GM19240 (cell line): Measurements from ENCODE around the gene RAB42.
"Not testable (repeated sequence)": the region's sequence is repeated elsewhere in the genome, so short reads cannot be mapped to it uniquely, and the experiment has no call there.

Experiments
- DNase-seq: peaks from one replicate; pipeline ENCODE4 v3.0.0; 2011; ENCODE audit warnings: low spot score; ENCODE audit not compliant: insufficient read length

RAB42 gene

DNA sequence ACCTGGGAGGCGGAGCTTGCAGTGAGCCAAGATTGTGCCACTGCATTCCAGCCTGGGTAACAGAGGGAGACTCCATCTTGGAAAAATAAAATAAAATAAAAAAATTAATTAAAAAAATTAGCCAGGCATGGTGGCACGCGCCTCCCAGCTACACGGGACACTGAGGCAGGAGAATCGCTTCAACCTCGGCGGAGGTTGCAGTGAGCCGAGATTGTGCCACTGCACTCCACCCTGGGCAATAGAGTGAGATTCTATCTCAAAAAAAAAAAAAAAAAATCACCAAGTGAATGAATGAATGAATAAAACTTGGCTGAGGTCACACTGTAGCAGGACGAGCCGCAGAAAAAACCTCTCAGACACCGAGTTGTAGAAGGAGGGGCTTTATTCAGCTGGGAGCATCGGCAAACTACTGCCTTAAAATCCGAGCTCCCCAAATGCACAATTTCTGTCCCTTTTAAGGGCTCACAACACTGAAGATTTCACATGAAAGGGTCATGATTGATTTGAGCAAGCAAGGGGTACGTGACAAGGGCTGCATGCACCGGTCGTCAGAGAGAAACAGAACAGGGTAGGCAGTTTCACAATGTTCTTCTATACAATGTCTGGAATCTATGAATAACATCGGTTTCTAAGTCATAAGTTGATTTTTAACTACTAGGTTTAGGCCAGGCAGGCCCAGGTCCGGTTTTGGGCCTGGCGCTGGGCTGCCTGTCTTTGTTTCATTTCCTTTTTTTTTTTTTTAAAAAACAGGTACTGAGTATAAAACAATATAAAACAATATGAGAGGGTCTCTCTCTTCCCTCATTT, 5.3 kb upstream of the RAB42 start:
- DNase-seq = not testable (repeated sequence)

GRCh38 chr1:28592321-28593071, 431 bp downstream of the RAB42 start:
- DNase-seq = no peak

- DNase-seq = not testable (repeated sequence)
Observed at GRCh38 chr1:28593988-28594356, 1.9 kb downstream of the RAB42 start.

- not testable (repeated sequence) for DNase-seq
Observed at GRCh38 chr1:28594686-28595411, 2.8 kb downstream of the RAB42 start.

DNA sequence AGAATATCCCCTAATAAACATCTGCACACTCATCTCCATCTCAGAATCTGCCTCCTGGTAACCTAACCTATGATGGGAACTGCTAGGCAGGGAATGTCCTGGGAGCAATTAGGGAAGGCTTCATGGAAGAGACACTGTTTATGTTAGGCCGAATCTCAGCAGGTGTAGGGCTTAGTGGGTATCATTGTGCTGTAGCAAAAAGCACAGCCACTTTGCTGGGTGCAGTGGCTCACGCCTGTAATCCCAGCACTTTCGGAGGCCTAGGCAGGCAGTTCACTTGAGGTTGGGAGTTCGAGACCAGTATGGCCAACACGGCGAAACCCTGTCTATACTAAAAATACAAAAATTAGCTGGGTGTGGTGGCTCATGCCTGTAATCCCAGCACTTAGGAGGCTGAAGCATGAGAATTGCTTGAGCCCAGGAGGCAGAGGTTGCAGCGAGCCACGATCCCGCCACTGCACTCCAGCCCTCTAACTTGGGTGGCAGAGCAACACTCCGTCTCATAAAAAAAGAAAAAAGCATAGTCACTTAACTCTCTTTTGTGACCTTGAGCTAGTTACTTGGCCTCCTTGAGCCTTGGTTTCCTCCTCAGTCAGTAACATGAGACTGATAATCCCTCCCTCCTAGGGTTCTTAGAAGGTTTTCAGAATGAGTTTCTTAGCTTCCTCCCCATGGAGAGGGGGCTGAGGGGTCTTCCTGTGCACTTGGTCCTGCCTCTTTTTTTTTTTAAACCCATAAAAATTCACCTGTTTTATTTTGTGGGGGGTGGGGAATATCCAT, 3.5 kb downstream of the RAB42 start:
- no peak for DNase-seq

DNA sequence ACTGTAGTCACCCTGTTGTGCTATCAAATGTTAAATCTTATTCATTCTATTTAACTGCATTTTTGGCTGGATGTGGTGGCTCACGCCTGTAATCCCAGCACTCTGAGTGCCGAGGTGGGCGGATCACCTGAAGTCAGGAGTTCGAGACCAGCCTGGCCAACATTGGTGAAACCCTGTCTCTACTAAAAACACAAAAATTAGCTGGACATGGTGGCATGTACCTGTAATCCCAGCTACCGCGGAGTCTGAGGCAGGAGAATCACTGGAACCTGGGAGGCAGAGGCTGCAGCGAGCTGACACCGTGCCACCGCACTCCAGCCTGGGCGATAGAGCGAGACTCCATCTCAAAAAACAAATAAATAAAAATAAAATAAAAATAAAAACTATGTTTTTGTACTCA, 4.2 kb downstream of the RAB42 start:
- not testable (repeated sequence) for DNase-seq

DNA sequence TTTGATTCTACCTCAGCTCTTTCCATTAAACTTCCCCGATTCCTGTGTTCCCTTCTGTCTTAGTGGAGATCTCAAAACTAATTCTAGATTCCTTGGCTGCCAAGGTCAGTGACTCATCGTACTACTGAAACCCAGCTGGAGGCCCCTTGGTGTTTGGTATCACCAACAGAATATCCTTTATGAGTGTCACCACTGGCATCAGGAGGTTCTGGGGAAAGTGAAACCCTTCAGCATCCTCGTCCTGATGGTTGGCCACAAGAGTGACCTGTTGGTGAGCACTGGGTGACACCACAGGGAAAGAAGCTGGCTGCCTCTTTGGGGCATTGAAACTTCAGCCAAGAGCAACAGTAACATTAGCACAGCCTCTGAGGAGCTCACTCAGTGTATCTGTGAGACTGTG, 9.6 kb downstream of the RAB42 start:
- no peak for DNase-seq

GRCh38 chr1:28602536-28603439, 10.7 kb downstream of the RAB42 start:
- no peak for DNase-seq

GRCh38 chr1:28604411-28604810, 12.3 kb downstream of the RAB42 start:
- no peak for DNase-seq

- DNase-seq = no peak
Observed at GRCh38 chr1:28604962-28605361, 12.9 kb downstream of the RAB42 start.

DNA sequence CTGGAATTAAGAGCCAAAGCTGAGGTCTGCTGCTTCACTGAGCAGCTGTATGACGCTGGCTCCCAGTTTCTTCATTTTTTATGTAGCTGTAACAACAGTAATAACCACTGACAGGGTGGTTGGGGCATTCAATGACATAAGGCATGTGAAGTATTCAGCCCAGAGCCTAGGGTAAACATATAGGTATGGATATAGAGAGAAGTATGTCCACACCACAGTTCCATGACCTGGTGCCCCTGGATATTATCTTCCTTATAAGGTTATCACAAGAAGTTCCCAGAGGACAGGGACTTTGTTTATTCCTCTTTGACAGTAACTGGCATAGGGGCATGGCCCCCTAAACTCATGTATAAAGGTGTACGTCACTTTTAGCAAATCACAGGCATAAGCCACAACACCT, 14.7 kb downstream of the RAB42 start:
- no peak for DNase-seq

- DNase-seq = no peak
Observed at GRCh38 chr1:28613175-28613574, 21.1 kb downstream of the RAB42 start.

- no peak for DNase-seq
Observed at GRCh38 chr1:28631713-28632112, 39.6 kb downstream of the RAB42 start.

DNA sequence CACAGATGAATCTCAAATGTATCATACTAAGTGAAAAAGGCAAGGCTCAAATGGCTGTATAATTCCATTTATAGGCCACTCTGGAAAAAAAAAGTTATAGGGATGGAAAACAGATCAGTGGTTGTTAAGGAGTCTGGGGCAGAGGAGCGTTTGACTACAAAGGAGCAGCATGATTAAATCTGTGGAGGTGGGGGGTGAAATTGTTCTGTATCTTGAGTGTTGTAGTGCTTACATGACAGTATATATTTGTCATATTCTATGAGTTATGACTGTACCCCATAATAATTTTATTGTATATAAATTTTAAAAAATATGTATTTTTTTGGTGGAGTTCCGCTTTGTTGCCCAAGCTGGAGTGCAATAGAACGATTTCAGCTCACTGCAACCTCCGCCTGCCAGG, 40.5 kb downstream of the RAB42 start:
- DNase-seq = no peak

DNA sequence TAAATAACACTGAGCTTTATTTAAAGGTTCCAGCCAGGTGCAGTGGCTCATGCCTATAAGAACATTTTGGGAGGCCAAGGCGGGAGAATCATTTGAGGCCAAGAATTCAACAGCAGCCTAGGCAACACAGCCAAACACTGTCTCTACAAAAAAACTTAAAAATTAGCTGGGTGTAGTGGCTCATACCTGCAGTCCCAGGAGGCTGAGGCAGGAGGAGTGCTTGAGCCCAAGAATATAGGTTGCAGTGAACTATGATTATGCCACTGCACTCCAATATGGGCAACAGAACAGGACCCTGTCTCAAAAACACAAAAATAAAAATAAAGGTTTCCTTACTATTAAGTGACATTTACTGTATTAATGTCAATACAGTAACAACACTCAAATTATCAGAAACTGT, 48.7 kb downstream of the RAB42 start:
- no peak for DNase-seq

GRCh38 chr1:28642056-28642846, 50.2 kb downstream of the RAB42 start:
- no peak for DNase-seq

- DNase-seq = peak; percentile 67
Observed at GRCh38 chr1:28642847-28643635, 51.0 kb downstream of the RAB42 start, which contains the start of gene TAF12. TSS of gene TAF12 (minus strand) at chr1:28643067. CDS start at chr1:28622081, 20,986 bp downstream.

GRCh38 chr1:28644494-28644893, 52.4 kb downstream of the RAB42 start:
- DNase-seq = no peak
